NCI-H2227 treated with DMSO at 0.1 percent for 48 hours (cell line): ENCODE measurements around the gene LHFPL2.

ENCODE experiments used
- DNase-seq: peaks from one replicate; lab custom pipeline; 2025; lab: John Stamatoyannopoulos, UW

LHFPL2 gene

DNA sequence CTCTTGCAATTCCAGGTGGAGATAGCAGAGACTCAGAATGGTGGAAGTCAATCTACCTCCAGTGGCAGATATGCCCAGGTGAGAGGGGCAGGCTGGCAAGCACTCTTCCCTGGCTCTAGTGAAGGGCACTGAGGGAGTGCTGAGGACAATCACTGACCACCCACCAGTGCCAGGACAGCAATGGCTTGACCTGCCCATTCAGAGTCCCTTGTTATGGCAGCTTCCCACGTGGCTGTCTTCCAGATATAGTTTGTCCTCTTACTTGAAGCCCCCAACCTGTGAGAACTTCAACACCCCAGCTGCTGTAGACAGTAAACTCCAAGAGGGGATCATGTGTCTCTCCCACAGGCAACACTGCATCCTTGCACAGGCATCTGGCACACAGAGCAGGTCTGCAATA is 104.7 kb downstream of the LHFPL2 start:
- DNase-seq: no peak

DNA sequence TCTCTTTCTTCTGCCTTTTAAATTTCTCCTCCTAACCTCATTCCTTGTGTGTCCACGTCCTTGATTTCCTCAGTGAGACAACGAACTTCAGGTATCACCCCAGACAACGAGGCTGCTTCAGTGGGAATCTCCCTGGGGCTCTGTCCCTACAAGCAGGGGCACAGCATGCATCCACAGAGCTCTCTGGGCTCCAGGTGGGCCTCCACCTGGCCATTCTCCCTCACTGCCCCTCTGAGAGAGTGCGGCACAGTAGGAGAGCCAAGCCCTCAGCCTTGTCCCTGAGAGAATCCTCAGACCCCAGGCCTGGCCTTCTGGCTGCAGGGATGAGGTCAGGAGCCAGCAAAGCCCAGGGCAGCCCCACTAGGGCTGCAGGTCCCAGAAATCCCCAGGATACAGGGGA is 105.3 kb downstream of the LHFPL2 start:
- no peak for DNase-seq

DNA sequence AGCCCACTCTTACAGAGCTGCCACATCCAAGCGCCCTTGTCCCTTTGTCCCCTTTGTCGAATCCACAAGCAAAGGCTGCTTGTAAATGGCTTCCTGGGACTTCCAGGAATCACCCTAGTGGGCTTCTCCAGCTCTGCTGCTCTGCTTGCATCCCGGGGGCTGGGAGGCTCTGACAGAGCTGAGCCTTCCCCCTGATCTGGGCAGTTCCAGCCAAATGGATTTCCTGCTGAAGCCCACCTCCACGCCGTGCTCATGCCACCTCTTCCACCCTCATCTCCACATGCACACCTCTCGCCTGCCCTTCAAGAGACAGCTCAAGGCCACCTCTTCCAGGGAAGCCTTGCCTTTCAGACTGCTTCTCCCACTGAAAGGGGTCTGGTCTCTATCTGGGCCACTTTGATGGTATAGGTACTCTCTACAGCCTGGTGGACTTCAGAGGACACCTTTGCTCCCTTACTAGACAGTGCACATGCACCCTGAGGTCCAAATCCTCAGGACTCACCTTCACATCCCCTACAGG is 106.2 kb downstream of the LHFPL2 start:
- no peak for DNase-seq

DNA sequence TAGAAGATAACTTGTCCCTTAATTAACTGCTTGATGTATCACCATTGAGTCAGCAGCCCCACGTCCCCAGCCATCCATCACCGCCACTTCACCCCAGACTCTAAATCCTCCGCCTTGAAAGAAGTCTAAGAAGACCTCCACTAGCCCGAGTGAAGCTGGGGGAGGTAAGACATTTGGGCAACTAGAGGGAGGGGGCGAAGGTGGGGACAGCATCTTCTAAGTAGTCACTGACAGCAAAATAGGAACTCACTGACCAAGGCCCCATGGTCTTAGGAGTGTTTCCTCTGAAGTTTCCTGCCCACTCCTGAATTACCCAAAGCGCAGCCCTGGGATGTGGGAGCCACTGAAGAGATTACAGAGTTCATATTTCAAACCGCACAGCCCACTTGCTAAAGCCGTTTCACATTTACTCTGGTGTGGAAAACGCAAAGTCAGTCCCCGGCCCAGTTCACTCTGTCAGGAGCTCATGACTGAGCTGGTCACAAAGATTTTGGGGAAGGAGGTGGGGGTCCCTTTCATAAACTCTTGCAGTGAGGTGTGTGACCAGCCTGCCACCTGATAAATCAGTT is 107.4 kb downstream of the LHFPL2 start:
- no peak for DNase-seq

DNA sequence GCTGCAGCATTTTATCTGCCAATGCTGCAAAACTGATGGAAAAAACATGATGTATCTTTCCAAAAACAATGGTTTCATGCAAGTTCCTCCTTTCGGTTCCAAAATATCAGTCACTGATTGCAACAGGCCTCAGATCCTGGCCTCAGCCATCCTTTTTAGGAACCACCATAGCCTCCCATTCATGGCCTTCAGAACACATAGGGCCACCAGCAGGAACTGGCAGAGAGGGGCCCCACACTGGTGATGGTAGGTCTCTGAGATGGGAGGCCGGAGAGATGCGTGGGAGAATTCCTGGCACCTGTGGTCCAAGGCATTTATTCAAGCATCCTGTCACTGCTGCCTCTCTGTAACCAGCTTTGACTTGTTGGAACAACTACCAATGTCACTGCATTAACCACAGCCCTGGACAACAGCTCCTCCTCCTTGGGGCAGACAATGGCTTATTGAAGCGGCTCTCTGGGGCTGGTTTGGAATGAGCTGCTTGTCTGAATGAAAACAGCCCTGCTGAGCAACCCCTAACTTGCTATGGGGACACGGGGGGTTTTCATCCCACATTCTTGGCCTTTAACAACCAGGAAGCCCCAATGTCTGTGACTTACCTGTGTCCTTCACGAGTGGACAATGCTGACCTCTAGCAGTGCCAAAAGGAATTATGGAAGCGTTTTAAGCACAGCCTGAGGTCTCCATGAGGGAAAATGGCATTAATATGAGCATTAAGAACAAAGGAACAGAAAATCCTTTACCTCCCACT is 108.1 kb downstream of the LHFPL2 start:
- no peak for DNase-seq

DNA sequence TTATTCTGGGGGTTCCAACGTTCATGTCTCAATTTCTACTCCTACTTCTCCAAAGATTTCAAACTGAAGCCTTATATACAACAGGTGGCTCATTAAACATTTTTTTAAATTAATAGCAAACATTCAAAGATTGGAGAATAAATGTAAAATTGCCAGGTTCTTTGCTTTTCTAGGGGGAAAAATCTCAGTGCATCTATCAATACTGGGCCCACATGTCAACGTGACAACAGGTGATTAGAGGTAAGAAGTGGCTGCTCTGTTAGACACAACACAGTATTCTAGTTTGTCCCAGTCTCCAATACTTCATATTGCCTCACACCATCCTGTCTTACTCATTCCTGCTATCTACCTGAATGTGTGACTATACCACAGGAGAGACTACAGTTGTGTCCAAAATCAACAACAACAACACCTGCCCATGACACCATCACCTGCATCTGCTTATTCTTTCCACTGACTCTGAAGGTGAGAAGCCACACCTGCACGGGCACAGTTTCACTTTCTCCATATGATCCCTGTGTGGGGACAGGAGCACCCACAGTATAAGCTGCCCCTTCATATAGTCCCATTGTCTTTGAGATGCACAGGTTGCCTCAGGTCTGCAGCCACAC is 110.2 kb downstream of the LHFPL2 start:
- no peak for DNase-seq

DNA sequence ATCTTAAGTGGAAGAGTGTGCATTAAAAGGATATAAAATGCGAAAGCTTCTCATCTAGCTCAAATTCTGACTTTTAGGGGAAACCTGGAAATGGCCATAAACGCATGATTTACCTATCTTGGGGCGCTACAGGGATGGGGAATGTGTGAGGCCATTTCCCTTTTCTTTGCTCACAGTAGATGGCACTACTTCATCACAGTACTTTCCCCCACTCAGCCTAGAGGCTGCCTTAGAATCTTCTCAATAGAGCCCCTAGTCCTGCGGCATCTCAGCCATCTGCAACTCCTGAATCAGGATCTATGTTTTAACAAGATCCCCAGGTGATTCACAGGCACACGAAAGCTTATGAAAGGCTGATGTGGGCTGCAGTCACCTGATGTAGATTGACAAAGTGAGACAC is 110.8 kb downstream of the LHFPL2 start:
- DNase-seq: peak; percentile 11

DNA sequence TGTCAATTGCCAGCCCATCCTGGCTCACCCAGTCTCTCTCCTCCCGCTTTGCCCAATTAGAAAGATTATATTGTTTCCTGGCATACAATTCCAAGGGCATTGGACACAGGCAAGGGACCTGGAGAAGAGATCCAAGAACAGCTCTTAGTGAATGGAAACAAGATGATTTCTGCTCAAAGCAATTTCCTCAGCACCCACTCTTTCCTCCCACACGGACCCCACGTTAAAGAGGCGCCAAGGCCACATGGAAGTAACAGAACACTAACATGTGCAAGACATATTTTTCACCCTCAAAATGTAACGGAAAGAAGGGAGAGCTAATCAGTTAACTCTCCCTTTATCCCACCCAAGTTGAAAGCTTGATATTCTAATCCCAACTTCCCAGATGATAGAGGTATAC is 111.2 kb downstream of the LHFPL2 start:
- no peak for DNase-seq

DNA sequence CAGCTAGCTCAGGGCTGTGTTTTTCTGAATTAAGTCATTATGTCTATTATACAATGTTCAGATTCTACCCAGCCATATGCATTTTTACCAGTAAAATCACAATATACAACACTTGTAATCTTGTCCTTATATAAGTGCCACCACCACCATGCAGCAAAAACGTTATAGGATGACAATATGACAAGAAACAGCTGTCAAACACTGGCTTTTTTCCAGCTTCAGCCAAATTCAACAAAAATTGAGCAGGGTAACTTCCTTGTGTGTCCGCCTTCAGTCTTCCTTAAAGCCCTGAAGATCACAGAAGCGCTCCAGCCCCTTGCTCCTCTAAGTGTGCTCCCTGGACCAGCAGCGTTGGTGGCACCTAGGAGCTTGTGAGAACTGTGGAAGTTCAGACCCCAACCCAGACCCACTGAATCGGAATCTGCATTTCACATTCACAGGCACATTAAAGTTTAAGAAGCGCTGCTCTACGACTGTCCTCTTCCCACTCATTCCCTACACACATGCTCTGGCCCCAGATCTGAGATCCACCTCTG is 111.8 kb downstream of the LHFPL2 start:
- DNase-seq: no peak

DNA sequence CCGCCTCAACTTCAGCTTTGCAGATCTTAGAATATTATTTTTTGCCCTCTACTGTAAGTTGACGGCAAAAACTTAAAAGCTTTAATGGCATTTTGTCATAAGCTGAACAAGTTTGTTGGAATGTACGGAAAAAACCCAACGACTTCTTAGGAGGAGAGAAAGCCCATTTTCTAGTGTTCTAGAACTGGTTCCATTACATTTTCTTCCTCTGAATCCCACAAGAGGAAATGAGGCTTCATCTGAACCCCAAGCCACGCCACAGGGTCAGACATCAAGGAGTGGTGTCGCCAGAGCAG is 113.7 kb downstream of the LHFPL2 start:
- DNase-seq: no peak

DNA sequence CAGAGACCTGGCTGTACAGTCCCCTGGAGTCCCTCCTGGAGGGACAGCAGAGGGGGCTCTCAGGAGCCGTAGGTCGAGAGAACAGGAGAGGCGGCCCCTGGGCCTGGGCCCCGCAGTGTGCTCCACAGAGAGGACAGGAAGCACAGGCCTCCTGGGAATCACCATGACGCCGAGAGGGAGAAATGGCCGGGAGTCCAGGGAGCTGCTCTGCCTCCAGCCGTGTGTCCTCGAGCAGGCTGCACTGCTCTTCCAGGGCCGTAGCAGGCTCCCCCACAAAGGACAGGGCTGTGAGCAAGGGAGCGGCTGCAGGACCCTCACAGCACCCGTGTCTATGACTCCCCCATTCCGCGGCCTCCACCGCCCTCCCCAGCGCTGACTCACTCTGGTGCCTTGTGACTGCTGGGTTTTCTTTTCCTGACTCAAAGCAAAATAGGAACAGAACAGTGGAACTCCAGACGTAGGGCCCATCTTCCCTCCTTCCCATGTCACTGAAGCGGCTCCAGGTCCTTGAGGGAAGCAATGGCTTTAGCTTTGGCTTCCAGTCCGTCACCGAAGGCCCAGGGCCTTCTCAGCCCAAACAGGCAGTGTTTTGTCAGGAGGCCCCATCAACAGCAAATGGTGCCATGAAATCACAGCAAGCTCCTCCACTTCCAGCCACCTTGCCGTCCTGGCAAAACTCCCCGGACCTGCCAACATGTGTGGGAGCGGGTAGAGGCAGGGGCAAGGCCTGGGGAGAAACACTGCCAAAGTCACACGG is 114.2 kb downstream of the LHFPL2 start:
- DNase-seq: no peak

DNA sequence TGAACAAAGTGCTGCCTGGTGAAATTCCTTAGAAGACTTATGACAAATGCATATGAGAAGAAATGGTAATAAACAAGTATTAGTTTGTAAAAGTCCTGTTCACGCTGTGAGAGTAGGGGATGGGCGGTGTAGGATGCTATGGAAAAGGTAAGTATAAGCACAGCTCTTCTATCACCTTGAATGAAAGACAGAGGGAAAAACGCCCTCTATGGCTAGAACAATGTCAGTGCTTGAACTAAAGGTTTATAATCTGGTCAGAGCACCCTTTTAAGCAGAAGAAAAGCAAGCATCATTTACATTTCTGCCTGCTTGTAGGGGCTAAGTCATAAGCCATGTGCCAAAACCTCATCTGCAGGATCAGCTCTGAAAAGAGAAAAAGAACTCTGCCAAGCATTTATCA is 115.2 kb downstream of the LHFPL2 start:
- DNase-seq: no peak

DNA sequence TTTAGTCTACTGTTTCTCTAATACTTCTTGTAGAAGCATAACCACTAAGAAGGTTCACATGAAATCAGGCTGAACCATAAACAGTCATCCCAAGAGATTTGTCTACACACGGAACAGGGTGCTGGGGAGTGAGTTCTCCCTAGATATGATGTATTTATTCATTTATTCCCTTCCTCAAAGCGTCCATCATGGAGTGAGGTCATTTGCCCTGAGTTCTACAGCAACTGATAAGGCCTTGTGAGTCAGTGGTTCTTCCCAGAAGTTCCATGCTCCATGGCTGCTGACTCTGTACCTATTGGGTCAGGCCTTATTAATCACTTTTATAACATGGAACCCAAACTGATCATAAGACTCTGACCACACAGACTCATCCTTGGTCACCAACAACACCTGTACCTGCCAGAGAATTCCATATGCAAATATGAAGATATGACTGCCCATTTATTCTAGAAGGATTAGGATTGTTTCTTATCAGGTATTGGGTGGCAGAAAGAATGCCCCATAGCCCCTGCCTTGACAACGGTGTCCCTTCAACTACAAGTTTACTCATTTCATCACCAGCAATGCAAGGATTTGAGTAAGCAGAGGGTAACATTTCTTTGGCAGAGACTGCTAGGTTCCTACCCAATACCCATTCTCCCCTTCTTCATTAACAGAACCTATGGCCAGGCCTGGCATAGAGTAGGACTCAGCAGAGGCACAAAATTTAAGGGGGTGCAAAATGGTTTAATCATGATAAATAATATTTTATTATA is 118.1 kb downstream of the LHFPL2 start:
- no peak for DNase-seq

DNA sequence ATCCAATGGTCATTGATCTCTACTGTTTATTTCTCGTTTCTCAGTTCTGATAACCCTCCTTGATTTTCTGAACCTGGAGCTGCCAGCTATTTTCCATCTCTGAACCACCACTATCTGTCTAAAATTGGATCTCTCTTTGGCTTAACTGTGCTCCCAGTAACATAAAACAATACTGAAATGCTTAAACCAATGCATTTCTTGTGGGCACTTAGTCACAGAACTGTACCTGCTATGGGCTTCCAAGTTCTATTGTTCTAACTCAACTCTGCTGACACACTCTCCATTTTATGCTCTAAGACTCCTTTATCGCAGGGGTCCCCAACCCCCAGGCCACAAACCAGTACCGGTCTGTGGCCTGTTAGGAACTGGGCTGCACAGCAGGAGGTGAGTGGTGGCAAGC is 120.6 kb downstream of the LHFPL2 start:
- DNase-seq: no peak

DNA sequence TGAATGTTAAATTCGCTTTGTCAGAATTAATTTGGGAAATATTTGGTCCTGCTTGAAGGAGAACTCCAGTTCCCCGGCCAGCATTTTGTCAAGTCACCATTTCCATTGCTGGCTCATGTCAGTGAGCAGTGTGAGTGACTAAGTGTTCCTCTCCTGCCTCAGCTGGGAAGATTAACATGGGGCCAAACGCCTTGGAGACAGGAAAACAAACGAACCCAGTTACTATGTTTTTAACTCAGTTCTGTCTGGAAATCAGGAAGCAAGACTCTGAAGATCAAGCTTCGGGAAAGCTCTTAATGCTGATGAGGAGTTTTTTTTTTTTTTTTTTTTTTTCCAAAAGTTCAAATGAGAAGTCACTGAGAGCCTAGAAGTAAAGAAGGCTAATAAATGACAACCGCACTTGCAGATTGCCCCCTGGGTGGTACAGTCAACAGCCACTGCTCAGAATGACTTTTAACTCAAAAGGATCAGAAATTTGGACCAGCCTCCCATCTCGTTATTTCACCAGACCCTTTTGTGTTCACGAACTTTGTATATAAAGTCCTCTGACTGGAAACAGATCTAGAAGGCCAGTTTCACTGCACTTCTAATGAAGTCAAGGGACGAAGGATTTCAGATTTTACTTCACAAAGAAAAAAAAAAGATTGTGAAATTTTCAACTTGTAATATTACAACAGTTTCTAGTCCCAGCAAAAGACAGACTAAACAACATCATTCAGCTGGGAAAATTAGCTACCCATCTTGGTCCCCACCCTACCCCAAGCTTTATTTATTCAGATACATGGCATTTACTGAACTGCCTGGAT is 121.3 kb downstream of the LHFPL2 start:
- DNase-seq: no peak

DNA sequence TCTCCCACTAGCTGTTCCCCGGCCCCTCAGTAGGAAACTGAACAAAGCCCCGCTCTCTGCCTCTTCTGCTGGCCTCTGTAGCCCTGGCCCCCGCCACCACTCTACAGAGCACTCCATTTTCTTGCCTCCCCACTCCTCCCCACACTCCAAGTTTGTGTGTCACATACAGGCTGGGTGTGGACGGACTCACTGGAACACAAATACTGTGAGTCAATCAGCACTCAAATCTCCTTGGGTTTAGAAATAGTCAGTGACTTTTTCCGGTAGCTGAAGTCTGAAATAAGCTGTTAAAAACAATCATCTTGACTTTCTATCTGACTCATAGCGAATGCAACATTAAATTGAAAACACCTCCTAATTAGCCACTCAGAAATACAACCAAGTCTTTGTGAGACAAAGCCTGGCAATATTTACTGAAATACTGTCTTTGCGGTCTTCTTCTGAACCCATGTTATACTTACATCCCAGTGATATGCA is 122.5 kb downstream of the LHFPL2 start:
- no peak for DNase-seq

DNA sequence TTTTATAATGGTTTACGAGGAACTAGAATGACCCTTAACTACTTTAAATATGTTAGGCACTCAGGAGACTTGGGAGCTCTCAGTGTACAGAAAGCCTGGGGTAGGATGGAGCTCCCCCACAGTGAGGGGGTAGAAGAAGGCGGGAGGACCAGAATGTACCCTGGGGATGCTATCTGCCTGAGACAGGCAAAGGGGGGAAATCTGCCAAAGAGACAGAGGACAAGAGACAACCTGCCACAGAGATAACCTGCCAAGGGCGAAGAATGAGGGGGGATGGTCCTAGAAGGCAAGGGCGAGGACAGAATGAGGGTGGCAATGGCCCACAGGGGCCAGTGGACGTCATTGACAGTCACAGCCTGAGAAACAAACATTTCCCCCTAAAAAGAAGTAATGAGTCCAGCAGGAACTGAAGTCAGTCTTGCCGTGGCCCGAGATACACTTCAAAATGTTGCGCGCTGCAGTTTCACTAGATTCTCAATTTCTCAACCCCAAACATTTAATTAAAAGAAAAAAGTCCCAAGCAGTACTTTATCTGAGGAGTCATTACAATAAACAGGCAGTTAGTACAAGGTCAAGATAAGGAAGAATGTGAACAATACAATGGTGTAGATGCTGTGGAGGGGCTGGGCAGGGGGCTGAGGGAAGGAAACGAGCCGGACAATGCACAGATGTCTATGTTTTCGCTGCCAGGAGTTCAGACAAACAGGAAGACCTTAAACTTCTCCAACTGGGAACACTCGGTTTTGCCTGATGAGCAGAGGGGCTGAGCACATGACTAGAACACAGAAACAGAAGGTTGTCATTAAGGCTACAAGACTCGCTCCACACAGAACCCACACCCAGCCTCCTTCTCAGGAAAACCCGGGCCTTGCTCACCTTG is 125.0 kb downstream of the LHFPL2 start:
- no peak for DNase-seq

DNA sequence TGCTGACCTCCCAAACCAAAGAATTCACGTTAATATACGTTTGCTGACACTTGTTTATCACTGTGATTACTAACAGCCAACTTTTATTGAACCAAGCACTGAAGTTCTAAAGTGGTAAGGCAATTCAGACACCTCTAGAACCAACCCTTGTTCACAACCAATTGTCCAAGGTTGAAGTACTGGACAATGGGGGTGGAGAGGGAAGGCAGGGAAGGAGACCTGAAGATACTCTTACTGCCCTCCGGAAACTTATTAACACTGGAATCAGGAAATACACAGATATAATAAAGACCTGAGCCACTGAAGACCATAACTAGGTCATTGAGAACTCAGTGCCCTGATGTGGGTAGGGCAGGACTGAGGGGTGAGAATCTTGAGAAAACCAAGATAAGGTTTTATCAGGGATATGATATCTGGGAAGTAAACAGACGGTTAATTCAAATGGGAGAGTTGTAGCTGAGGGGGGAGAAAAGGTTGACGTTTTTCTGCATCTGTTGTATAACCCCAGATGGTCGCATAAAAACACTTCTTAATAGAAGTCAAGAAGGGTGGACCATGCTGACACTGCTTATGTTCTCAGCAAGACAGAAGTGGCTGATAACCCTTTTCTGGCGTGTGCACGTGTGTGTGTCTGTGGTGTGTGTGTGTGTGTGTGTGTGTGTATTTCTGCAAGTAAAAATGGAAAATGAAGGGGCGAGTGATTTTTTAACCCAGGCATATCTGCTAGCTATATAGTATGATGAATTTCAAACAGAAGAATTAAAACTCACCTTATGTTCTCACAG is 125.9 kb downstream of the LHFPL2 start:
- DNase-seq: no peak

DNA sequence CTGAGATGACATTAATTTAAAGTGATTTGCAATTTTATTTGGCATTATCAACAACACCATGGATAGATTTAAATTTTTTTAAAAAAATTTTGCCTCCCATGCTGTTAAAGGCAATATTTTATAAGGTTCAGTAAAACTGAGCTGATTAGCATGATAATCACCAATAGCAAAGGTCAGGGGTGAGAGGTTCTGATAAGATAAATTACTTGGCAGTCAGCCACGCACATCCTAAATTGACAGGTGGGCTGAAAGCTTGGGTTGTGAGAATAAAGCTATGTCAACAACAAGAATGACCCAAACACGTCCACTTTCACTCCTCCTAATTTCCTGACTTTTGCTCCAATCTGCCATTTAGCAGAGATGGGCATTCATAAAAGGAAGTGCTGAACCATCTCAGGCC is 127.1 kb downstream of the LHFPL2 start:
- no peak for DNase-seq
